Fibroblast of the aortic adventitia (primary cell): ENCODE data around the gene DENND2D. TPM values are rescaled to one million over a fixed set of nuclear protein-coding genes. Genes with fewer than 3 reads are reported as not detected.

Experiments used
- DNase-seq: peaks from one replicate; pipeline ENCODE4 v3.0.0-alpha.2; 2010; ENCODE audit warnings: low read depth
- H3K4me3 ChIP-seq: 2 replicates; pipeline ENCODE4 v1.5.1; 2011; ENCODE audit warnings: low read depth, mild to moderate bottlenecking, control low read depth, low read length, moderate library complexity
- CTCF ChIP-seq: IDR thresholded peaks from 2 replicates; pipeline ENCODE4 v1.5.1; 2011; ENCODE audit warnings: mild to moderate bottlenecking, low read length, control low read depth, inconsistent platforms; ENCODE audit not compliant: insufficient read depth
- total RNA-seq: library from RNA; depleted of rRNA; stranded (reverse); fragments of >200 nt; gene quantifications from 2 replicates; pipeline ENCODE4 v1.2.3, GENCODE V29; 2012; ENCODE audit warnings: low replicate concordance

Gene DENND2D
- total RNA-seq, 1 donor, result 3.0 TPM

- peak; percentile 79 for DNase-seq
- no peak for TF ChIP-seq CTCF
- no peak overlapping the region for H3K4me3 ChIP-seq
Measured at GRCh38 chr1:111191496-111191895, 8.9 kb downstream of the DENND2D start.

GRCh38 chr1:111190931-111191451 lies 9.5 kb downstream of the DENND2D start:
- H3K4me3 ChIP-seq, result no peak overlapping the region
- DNase-seq, result peak; percentile 64
- no peak for TF ChIP-seq CTCF

GRCh38 chr1:111184663-111185062 lies 15.8 kb downstream of the DENND2D start:
- no peak overlapping the region for H3K4me3 ChIP-seq
- DNase-seq, result no peak
- no peak for TF ChIP-seq CTCF

GRCh38 chr1:111183308-111184069 lies 17.0 kb downstream of the DENND2D start:
- DNase-seq, result no peak
- TF ChIP-seq CTCF, result no peak
- no peak overlapping the region for H3K4me3 ChIP-seq

- H3K4me3 ChIP-seq, result no peak overlapping the region
- TF ChIP-seq CTCF, result no peak
- no peak for DNase-seq
Measured at GRCh38 chr1:111182052-111182451, 18.4 kb downstream of the DENND2D start.

- no peak for TF ChIP-seq CTCF
- H3K4me3 ChIP-seq, result no peak overlapping the region
- DNase-seq, result no peak
Measured at GRCh38 chr1:111179968-111180533, 20.4 kb downstream of the DENND2D start.

- no peak for TF ChIP-seq CTCF
- no peak overlapping the region for H3K4me3 ChIP-seq
- no peak for DNase-seq
Measured at GRCh38 chr1:111176678-111177077, 23.8 kb downstream of the DENND2D start.
